Liver (tissue), 9 donors: ENCODE measurements around the gene STT3B. TPM values are rescaled to one million over a fixed set of nuclear protein-coding genes. Genes with fewer than 3 reads are reported as not detected.

ENCODE experiments used
- DNase-seq: peaks from one replicate; pipeline ENCODE4 v3.0.0-alpha.2; 2017; ENCODE audit warnings: low spot score
- H3K27ac ChIP-seq, 2 donors: one replicate each; pipeline ENCODE4 v1.7.0; 2013; ENCODE audit warnings: inconsistent platforms in 2 of 2, low read length in 2 of 2, control low read depth in 1 of 2, low read depth in 1 of 2, mild to moderate bottlenecking in 1 of 2
- H3K27me3 ChIP-seq, 4 donors: one replicate each; pipeline versions ENCODE4 v1.6.1 to v1.7.0; 2013; ENCODE audit warnings: low read length in 3 of 4, inconsistent platforms in 1 of 4, mild to moderate bottlenecking in 1 of 4, moderate library complexity in 1 of 4; ENCODE audit not compliant: control insufficient read depth in 4 of 4, insufficient read depth in 4 of 4
- H3K36me3 ChIP-seq, 4 donors: one replicate each; pipeline versions ENCODE4 v1.6.1 to v1.7.0; 2013; ENCODE audit warnings: low read length in 3 of 4, mild to moderate bottlenecking in 3 of 4, low read depth in 1 of 4, moderate library complexity in 1 of 4; ENCODE audit not compliant: control insufficient read depth in 4 of 4, insufficient read depth in 3 of 4
- H3K4me1 ChIP-seq, 4 donors: one replicate each; pipeline versions ENCODE4 v1.6.1 to v1.7.0; 2013; ENCODE audit warnings: low read length in 3 of 4, mild to moderate bottlenecking in 3 of 4, moderate library complexity in 1 of 4; ENCODE audit not compliant: control insufficient read depth in 4 of 4, insufficient read depth in 4 of 4
- H3K4me3 ChIP-seq, 3 donors: one replicate each; pipeline versions ENCODE4 v1.6.1 to v1.7.0; 2013; ENCODE audit warnings: low read length in 3 of 3, control low read depth in 1 of 3, low read depth in 1 of 3, mild to moderate bottlenecking in 1 of 3
- H3K9ac ChIP-seq, 2 donors: one replicate each; pipeline ENCODE4 v1.7.0; 2013; ENCODE audit warnings: low read length in 2 of 2, mild to moderate bottlenecking in 2 of 2, moderate library complexity in 2 of 2, control low read depth in 1 of 2, low read depth in 1 of 2
- H3K9me3 ChIP-seq, 4 donors: one replicate each; pipeline versions ENCODE4 v1.6.1 to v1.7.0; 2013; ENCODE audit warnings: low read length in 3 of 4; ENCODE audit not compliant: control insufficient read depth in 4 of 4
- ATF3 ChIP-seq: IDR thresholded peaks from 2 replicates; pipeline ENCODE4 v1.6.1; 2016; ENCODE audit warnings: antibody characterized with exemption
- EGR1 ChIP-seq, 2 donors: IDR thresholded peaks; 2 replicates each; pipeline ENCODE4 v1.6.1; 2016 to 2018; ENCODE audit warnings: antibody characterized with exemption in 2 of 2, low read depth in 2 of 2
- FOXA1 ChIP-seq: IDR thresholded peaks from 2 replicates; pipeline ENCODE4 v1.6.1; 2016; ENCODE audit warnings: antibody characterized with exemption
- FOXA2 ChIP-seq: IDR thresholded peaks from 2 replicates; pipeline ENCODE4 v1.6.1; 2016; ENCODE audit warnings: antibody characterized with exemption
- GABPA ChIP-seq, 2 donors: IDR thresholded peaks in 1 of 2; conservative IDR thresholded peaks in 1 of 2; 2 replicates each; pipeline ENCODE4 v1.6.1; 2016; ENCODE audit warnings: antibody characterized with exemption in 2 of 2, mild to moderate bottlenecking in 1 of 2, moderate library complexity in 1 of 2
- HNF4A ChIP-seq, 2 donors: conservative IDR thresholded peaks; 2 replicates each; pipeline ENCODE4 v1.6.1; 2016; ENCODE audit warnings: antibody characterized with exemption in 2 of 2, mild to moderate bottlenecking in 2 of 2
- HNF4G ChIP-seq: IDR thresholded peaks from 2 replicates; pipeline ENCODE4 v1.6.1; 2016; ENCODE audit warnings: antibody characterized with exemption
- JUND ChIP-seq, 2 donors: IDR thresholded peaks; 2 replicates each; pipeline ENCODE4 v1.6.1; 2016; ENCODE audit warnings: antibody characterized with exemption in 2 of 2
- MAX ChIP-seq: IDR thresholded peaks from 2 replicates; pipeline ENCODE4 v1.6.1; 2016; ENCODE audit warnings: antibody characterized with exemption
- NR2F2 ChIP-seq: IDR thresholded peaks from 2 replicates; pipeline ENCODE4 v1.6.1; 2016; ENCODE audit warnings: antibody characterized with exemption
- RAD21 ChIP-seq, 2 donors: IDR thresholded peaks; 2 replicates each; pipeline ENCODE4 v1.6.1; 2016; ENCODE audit warnings: antibody characterized with exemption in 2 of 2, mild to moderate bottlenecking in 2 of 2
- REST ChIP-seq: IDR thresholded peaks from 2 replicates; pipeline ENCODE4 v1.6.1; 2016; ENCODE audit warnings: antibody characterized with exemption, mild to moderate bottlenecking
- RXRA ChIP-seq, 2 donors: IDR thresholded peaks; 2 replicates each; pipeline ENCODE4 v1.6.1; 2017 to 2018; ENCODE audit warnings: antibody characterized with exemption in 2 of 2, mild to moderate bottlenecking in 1 of 2
- SP1 ChIP-seq: IDR thresholded peaks from 2 replicates; pipeline ENCODE4 v1.6.1; 2018; ENCODE audit warnings: antibody characterized with exemption, mild to moderate bottlenecking
- TAF1 ChIP-seq: conservative IDR thresholded peaks from 2 replicates; pipeline ENCODE4 v1.6.1; 2016; ENCODE audit warnings: antibody characterized with exemption, mild to moderate bottlenecking
- YY1 ChIP-seq: IDR thresholded peaks from 2 replicates; pipeline ENCODE4 v1.6.1; 2016; ENCODE audit warnings: antibody characterized with exemption, mild to moderate bottlenecking
- WGBS: extraction: QIAGEN DNeasy Blood & Tissue Kit; methylation state at CpG from one replicate; pipeline ENCODE4 v1.1.7; 2013; 5-methylcytosine and 5-hydroxymethylcytosine counted together
- polyA plus RNA-seq, 2 donors: library from polyadenylated mRNA; stranded (reverse) in 1 of 2; unstranded in 1 of 2; fragments of 200-250 nt in 1 of 2; fragments of >200 nt in 1 of 2; fragmentation: Nextera tagmentation in 1 of 2; extraction: Ambion mirVana in 1 of 2; gene quantifications; one replicate each; pipeline versions ENCODE4 v1.2.1 to v1.2.3, GENCODE V29; 2013 to 2015
- total RNA-seq, 2 donors: library from RNA; depleted of rRNA; stranded (reverse); fragments of >200 nt; gene quantifications; one replicate each; pipeline ENCODE4 v1.2.3, GENCODE V29; 2014
- TF ChIP-seq, protein P1 (sequence below): IDR thresholded peaks from 2 replicates; pipeline ENCODE4 v1.6.1; 2016; ENCODE audit warnings: antibody characterized with exemption
- TF ChIP-seq, protein P2 (sequence below): fragments of 150-350 bp; IDR thresholded peaks from 2 replicates; pipeline ENCODE4 v1.5.1; 2017; ENCODE audit warnings: improper control_type of control experiment, low read depth, low read length; ENCODE audit not compliant: missing input control
- donor health status: healthy.
- donor health status: healthy.
- donor health status: healthy.
- donor health status: healthy.
- donor health status: healthy.

The STT3B gene
- total and polyA plus RNA-seq, 4 donors, result 23.9 to 128 (median 85.5) TPM

DNA sequence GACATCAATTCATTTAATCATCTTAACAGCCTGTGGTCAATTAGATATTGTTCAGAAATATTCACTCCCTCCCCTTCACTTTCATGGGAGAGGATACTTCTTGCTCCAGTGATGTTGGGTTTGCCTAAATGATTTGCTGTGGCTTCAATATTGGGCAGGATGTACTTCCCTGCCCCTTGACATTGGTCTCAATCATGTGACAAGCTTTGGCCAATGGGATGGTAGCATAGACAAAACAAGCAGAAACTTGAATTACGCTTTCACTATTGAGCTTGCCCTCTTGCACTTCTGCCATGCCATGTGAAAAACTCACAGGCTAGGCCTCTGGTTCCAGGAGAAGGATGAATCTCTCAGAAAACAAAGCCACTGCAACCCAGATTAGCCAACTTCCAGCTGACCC, 42.2 kb upstream of the STT3B start:
- Histone ChIP-seq H3K36me3 (no peaks in the 10 kb centered on the region), H3K27me3 (no peaks in the 10 kb centered on the region), H3K9ac (no peak overlapping the region), H3K4me3 (no peak overlapping the region), H3K27ac (no peak overlapping the region), H3K9me3 (peaks cover 2 to 12% (median 4%) of the 10 kb centered on the region in 4 donors), H3K4me1 (no peaks in the 10 kb centered on the region)
- no peak for DNase-seq
- 96% methylated on average over 1 of the region's 1 CpG for WGBS
- TF ChIP-seq, protein P1, sequence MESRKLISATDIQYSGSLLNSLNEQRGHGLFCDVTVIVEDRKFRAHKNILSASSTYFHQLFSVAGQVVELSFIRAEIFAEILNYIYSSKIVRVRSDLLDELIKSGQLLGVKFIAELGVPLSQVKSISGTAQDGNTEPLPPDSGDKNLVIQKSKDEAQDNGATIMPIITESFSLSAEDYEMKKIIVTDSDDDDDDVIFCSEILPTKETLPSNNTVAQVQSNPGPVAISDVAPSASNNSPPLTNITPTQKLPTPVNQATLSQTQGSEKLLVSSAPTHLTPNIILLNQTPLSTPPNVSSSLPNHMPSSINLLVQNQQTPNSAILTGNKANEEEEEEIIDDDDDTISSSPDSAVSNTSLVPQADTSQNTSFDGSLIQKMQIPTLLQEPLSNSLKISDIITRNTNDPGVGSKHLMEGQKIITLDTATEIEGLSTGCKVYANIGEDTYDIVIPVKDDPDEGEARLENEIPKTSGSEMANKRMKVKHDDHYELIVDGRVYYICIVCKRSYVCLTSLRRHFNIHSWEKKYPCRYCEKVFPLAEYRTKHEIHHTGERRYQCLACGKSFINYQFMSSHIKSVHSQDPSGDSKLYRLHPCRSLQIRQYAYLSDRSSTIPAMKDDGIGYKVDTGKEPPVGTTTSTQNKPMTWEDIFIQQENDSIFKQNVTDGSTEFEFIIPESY, result no peak
- TF ChIP-seq TAF1, result no peak
- no peak for TF ChIP-seq ATF3
- TF ChIP-seq FOXA1, result no peak
- TF ChIP-seq EGR1 (IDR thresholded peaks at IDR 0.05; ENCODE audit: low read depth in 2 of 2), result no peak
- TF ChIP-seq MAX, result no peak
- no peak for TF ChIP-seq NR2F2
- TF ChIP-seq FOXA2, result no peak
- no peak for TF ChIP-seq RAD21 (IDR thresholded peaks at IDR 0.05)
- no peak for TF ChIP-seq SP1
- no peak for TF ChIP-seq JUND (IDR thresholded peaks at IDR 0.05)
- TF ChIP-seq, protein P2, sequence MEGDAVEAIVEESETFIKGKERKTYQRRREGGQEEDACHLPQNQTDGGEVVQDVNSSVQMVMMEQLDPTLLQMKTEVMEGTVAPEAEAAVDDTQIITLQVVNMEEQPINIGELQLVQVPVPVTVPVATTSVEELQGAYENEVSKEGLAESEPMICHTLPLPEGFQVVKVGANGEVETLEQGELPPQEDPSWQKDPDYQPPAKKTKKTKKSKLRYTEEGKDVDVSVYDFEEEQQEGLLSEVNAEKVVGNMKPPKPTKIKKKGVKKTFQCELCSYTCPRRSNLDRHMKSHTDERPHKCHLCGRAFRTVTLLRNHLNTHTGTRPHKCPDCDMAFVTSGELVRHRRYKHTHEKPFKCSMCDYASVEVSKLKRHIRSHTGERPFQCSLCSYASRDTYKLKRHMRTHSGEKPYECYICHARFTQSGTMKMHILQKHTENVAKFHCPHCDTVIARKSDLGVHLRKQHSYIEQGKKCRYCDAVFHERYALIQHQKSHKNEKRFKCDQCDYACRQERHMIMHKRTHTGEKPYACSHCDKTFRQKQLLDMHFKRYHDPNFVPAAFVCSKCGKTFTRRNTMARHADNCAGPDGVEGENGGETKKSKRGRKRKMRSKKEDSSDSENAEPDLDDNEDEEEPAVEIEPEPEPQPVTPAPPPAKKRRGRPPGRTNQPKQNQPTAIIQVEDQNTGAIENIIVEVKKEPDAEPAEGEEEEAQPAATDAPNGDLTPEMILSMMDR, result no peak
- no peak for TF ChIP-seq GABPA (IDR thresholded peaks at IDR 0.05 in 1 of 2, conservative IDR thresholded peaks at IDR 0.05 in 1 of 2)
- no peak for TF ChIP-seq HNF4G
- TF ChIP-seq HNF4A (conservative IDR thresholded peaks at IDR 0.05), result no peak
- no peak for TF ChIP-seq REST
- TF ChIP-seq YY1, result no peak
- TF ChIP-seq RXRA (IDR thresholded peaks at IDR 0.05), result no peak
